Activated CD4-positive, alpha-beta T cell treated with anti-CD3 and anti-CD28 coated beads, Interleukin-2, amount 50 U/mL, for 48 hours (primary cell): ENCODE data around the gene ADAMTS3.

Source experiments
- DNase-seq, 2 experiments: peaks; one replicate each; pipeline ENCODE4 v3.0.0-alpha.2; 2020

The ADAMTS3 gene

DNA sequence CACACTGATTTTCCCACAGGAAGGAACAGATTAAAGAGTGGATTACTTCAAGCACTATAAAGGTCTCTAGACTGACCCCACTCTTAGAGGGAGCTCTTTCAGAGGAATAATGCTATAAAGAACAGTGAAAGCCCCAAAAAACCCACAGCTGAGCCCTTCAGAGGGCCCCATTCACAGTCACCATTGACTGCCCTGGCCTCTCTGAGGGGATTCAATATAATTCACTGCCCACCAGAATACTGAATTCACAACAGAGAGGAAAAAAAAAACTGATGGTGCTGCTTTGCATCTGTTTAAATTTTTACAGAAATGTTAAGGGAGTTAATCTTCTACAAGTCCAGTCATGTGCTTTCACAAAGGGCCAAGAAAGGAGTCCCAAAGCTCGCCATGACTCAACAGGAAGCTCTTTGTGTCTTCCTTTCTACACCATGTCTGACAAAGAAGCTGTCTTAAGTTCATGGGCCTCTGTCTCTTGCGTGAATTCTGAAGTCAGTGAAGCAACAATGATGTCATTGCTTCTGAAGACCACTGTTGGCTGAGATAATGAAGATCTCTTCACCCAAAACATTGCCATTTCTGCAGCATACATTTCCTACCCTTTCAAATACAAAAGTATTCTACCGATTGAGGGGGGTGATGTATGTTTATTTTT lies 174.9 kb downstream of the ADAMTS3 start:
- no peak for DNase-seq

- no peak for DNase-seq
Observed at GRCh38 chr4:72391281-72391680, 177.7 kb downstream of the ADAMTS3 start.

- no peak for DNase-seq
Observed at GRCh38 chr4:72390409-72390808, 178.6 kb downstream of the ADAMTS3 start.

GRCh38 chr4:72388521-72388920 lies 180.5 kb downstream of the ADAMTS3 start:
- no peak for DNase-seq

DNA sequence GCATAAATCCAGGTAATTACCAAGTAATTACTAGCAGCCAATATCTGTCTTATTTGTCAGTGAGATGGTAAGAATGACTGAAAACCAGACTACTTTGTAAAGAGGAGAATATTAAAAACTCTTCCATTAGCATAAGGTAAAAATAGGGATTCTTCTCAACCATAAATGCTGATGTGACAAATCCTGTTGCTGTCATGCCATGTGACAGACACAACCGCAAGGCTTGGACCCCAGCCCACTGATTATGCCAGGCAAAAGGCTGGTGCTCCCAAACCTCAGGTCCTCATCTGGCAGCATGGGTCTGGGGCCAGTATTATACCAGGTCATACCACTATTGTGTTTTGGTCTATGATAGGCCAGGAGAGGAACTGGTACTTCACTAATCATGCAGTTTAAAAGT lies 181.1 kb downstream of the ADAMTS3 start:
- no peak for DNase-seq

DNA sequence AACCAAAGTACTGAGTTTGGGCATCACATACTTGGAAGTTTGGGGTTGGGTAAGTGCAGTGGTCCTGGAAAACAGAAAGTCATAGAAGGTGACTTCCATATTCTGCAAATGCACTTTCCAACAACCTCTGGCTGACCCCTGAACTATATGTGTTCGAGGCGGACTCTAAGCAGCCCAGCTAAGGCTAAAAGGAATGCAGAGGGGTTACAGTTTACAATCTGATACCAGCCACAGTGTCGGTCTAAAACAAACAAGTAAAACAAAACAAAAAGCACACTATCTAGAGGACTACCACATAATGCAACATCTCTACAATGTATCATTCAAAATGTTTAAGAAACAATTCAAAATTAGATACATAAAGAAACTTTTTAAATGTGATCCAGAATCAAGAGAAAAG lies 185.6 kb downstream of the ADAMTS3 start:
- no peak for DNase-seq

GRCh38 chr4:72378901-72379300 lies 190.1 kb downstream of the ADAMTS3 start:
- no peak for DNase-seq

GRCh38 chr4:72377491-72378194 lies 191.4 kb downstream of the ADAMTS3 start:
- no peak for DNase-seq

GRCh38 chr4:72376901-72377300 lies 192.1 kb downstream of the ADAMTS3 start:
- DNase-seq, result no peak

DNA sequence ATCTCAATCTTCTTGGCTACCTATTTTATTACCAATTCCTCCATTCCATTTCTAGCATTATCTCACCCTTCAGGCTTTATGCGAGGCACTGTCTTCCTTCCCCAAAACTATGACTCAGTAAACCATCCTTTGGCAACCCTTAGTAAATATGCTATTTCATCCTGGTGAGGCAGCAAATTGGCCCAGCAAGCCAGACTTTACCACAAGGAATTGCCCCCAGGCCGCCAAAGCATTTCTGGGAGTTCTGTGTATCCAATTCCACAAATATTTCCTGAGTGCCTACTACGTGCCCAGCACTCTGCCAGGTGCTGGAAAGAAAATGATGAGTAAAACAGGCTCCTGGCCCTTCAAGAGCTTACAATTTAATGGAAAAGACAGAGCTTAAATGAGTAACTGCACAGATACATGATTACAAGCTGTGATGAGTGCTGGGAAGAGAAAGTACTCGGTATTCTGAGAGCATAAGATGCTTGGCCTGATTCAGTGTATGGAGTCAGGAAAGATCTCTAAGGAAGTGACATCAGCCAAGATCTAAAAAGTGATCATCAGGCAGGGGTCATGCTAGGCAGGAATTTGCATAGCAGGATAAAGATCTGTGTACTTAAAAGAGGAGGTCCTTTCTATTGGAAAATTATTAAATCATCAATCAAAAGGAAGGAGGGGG lies 193.8 kb downstream of the ADAMTS3 start:
- DNase-seq, result no peak

DNA sequence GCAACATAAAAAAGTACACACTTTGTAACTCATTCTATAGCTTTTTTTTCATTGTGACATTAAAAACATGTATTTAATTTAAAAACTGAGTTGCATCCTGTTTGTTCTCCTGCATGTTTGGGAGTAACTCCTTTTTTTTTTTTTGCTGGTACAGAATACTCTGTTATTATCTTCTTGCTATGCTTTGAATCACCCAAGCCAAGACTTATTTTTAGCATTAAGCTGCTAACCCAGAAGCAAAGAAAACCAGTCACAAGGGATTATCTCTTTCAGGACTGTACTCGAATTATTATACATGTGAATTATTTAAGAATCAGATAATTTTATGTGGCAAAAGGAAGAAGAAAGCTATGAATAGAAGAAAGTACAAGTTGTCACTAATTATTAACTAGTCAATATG lies 194.9 kb downstream of the ADAMTS3 start:
- no peak for DNase-seq

DNA sequence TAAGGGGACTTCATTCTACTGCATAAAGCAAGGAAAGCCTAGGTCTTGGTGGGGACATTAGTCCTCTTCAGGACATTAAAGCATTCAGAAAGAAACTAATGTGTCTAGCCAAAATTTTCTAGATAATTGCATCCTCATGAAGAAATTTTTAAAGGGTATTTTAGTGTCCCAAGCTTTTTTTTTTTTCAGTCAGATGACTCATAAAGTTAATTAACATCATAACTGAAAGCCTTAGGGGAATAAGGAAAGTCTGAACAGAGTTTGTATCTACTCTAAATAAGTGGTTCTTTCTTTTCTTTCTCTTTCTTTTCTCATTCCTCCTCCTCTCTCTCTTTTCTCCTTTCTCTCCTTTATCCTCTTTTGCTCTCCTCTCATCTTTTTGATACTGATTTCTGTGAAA lies 202.4 kb downstream of the ADAMTS3 start:
- no peak for DNase-seq

- no peak for DNase-seq
Observed at GRCh38 chr4:72365981-72366380, 203.0 kb downstream of the ADAMTS3 start.

- DNase-seq, result no peak
Observed at GRCh38 chr4:72365016-72365415, 204.0 kb downstream of the ADAMTS3 start.

GRCh38 chr4:72360075-72360474 lies 208.9 kb downstream of the ADAMTS3 start:
- no peak for DNase-seq

GRCh38 chr4:72358483-72358882 lies 210.5 kb downstream of the ADAMTS3 start:
- DNase-seq, result no peak

DNA sequence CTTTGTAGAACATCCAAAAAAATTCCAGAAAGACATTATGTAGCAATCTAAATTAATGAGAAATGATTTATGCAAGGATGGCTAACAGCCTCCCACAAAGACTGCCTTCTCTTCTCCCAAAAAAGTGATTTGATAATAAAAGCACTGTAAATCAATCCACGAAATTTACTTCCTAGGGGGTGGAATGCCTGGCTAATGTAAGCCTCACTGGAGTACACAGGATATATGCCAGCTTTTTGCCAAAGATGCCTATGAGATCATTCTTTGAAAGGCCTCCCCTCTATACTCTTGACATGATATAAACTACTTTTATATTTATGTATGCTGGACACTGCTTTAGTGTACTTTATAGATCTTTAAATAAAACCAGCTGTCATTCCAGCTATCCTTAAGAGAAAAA lies 211.1 kb downstream of the ADAMTS3 start:
- DNase-seq, result no peak

DNA sequence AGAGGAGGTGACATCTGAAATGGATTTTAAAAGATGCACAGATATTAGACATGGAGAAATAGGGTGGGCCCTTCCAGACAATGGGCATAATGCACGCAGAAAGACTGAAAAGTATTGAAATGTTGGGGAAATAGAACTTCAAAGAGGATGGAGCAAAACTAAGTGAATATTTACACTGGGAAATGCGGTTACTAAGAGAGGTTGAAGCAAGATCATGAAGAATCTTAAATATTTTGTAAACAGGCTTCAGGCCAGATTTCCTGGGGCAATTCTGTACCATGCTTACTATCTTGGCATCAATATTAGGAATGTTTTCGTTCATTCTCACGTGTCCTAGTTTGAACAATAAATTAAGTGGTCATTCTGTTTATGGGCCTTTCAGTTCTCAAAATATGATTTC lies 216.3 kb downstream of the ADAMTS3 start:
- DNase-seq, result no peak

DNA sequence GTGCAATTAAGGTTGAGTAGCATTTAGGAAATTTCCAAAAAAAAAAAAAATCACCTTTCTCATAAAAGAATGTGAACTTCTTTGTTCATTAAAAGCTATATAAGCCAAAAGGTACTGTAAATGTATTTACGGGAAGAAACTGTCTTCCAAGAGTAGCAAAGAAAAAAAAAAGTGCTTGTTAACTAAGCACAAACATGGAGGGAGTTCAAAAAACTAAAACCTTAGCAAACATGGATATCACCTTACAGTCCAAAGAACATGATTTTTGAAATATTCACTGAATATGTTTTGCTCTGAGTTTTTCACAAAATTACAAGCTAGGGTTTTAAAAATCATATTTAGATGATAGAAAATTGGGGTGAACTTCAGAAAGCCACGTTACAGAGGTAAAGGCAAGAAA lies 217.5 kb downstream of the ADAMTS3 start:
- DNase-seq, result no peak

GRCh38 chr4:72348701-72349100 lies 220.3 kb downstream of the ADAMTS3 start:
- DNase-seq, result no peak

- DNase-seq, result no peak
Observed at GRCh38 chr4:72344418-72344817, 224.6 kb downstream of the ADAMTS3 start.

DNA sequence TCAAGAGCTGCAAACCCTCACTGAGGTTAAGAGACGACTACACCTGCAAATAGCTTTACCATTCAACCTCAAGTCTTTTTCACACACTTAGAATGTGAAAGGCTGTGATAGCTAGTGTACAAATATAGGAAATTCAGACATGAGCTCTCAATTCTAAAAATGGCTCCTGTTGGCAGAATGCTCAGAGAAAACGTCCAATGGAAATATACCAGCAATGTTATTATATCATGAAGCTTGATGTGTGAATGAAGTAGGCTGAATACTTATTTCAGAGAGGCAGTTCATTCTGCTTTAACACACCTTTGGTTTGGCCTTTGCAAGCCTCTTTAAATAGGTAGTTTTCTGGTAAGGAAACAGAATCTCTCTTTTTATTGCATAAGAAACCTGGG lies 227.6 kb downstream of the ADAMTS3 start:
- no peak for DNase-seq

- no peak for DNase-seq
Observed at GRCh38 chr4:72340803-72341431, 228.1 kb downstream of the ADAMTS3 start.

GRCh38 chr4:72338060-72338459 lies 231.0 kb downstream of the ADAMTS3 start:
- no peak for DNase-seq
